Peyer's patch (tissue), 4 donors: ENCODE measurements around the gene TOB2.

Source experiments
- POLR2A ChIP-seq, 2 donors: fragments of 450-650 bp; IDR thresholded peaks; one replicate each; pipeline ENCODE4 v1.5.1; 2017; ENCODE audit warnings: antibody characterized with exemption in 2 of 2, mild to moderate bottlenecking in 2 of 2, moderate library complexity in 2 of 2
- TF ChIP-seq, protein P1 (sequence below), 6 experiments: fragments of 450-650 bp in 4 of 6; fragments of 200-600 bp in 2 of 6; sonication (generic) in 1 of 6; IDR thresholded peaks; one replicate each; pipeline ENCODE4 v1.5.1; 2017 to 2019; ENCODE audit warnings: antibody characterized with exemption in 6 of 6, mild to moderate bottlenecking in 3 of 6, moderate library complexity in 1 of 6

DNA sequence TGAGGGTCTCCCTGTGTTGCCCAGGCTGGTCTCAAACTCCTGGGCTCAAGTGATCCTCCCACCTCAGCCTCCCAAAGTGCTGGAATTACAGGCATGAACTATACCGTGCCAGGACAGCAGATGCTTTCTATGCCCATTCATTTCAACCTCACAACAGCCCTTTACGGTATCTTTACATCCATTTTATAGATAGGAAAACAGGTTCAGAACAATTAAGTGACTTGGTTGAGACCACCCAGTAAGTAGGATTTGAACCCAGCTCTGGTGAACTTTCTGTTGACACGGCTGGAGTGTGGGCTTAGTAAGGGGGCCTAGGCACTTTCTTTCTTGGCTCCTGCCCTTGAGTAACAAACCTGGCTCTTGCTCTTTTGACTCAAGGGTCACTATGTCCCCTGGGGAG, 39.2 kb downstream of the TOB2 start:
- TF ChIP-seq, protein P1, sequence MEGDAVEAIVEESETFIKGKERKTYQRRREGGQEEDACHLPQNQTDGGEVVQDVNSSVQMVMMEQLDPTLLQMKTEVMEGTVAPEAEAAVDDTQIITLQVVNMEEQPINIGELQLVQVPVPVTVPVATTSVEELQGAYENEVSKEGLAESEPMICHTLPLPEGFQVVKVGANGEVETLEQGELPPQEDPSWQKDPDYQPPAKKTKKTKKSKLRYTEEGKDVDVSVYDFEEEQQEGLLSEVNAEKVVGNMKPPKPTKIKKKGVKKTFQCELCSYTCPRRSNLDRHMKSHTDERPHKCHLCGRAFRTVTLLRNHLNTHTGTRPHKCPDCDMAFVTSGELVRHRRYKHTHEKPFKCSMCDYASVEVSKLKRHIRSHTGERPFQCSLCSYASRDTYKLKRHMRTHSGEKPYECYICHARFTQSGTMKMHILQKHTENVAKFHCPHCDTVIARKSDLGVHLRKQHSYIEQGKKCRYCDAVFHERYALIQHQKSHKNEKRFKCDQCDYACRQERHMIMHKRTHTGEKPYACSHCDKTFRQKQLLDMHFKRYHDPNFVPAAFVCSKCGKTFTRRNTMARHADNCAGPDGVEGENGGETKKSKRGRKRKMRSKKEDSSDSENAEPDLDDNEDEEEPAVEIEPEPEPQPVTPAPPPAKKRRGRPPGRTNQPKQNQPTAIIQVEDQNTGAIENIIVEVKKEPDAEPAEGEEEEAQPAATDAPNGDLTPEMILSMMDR (IDR thresholded peaks at IDR 0.05), result no peak
- no peak for TF ChIP-seq POLR2A (IDR thresholded peaks at IDR 0.05)
